GM21360 (cell line): ENCODE results near the gene ARMC9.
"Not testable (repeated sequence)": the region's sequence is repeated elsewhere in the genome, so short reads cannot be mapped to it uniquely, and the experiment has no call there.

Experiments
- ATAC-seq: cut with Tn5 transposase; IDR thresholded peaks from one replicate; pipeline ENCODE4 v1.9.1; 2021; ENCODE audit warnings: mild to moderate bottlenecking, moderate library complexity; ENCODE audit not compliant: unreplicated experiment

The ARMC9 gene

DNA sequence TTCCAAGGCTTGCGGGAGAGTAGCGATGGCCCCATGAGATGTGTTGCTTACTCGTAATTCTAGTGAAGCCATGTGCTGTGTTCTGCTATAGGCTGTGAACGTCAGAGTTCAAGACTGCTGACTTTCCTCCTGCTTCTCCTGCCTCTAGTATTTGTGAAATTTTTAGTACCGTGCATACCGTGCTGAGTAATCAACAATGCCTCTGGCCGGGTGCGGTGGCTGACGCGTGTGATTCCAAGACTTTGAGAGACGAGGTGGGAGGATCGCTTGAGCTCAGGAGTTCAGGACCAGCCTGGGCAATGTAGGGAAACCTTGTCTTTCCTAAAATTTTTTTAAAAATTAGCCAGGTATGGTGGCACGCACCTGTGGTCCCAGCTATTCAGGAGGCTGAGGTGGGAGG lies 137.2 kb downstream of the ARMC9 start:
- no peak for ATAC-seq

DNA sequence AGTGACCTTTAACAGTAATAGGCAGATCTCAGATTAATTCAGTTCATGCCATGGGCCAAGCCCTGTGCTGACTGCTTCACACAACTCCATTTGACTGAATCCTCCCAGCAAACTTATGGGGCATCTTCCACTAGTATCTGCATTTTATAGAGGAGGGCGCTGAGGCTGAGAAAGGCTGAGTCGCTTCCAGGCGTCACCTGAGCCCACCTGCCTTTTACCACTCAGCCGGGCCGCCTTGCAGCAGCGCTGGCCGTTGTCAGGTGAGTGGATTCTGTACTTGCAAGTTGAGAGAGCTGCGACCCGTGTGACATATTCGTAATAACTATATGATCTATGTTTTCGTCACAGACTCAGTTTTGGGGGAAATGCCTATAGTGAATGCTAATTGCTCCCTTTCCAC lies 137.8 kb downstream of the ARMC9 start:
- ATAC-seq: no peak

DNA sequence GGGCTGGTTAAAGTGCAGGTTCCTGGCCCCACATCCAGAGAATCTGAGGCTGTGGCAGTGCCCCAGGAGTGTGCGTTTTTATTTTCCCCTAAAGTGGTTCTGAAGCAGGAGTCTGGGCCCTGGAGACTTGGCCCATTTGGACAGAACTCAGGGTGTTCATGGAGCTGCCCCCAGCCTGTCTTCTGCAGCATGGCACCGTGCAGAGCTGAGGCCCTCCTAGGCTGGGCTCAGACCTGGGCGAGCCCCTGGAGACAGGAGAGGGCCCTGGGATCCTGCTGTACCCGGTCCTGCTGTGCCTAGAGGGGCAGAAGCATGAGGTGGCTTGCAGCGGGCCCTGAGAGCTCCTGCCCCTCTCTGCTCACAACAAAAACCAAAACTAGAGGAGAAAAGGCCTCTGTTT lies 138.3 kb downstream of the ARMC9 start:
- ATAC-seq: no peak

DNA sequence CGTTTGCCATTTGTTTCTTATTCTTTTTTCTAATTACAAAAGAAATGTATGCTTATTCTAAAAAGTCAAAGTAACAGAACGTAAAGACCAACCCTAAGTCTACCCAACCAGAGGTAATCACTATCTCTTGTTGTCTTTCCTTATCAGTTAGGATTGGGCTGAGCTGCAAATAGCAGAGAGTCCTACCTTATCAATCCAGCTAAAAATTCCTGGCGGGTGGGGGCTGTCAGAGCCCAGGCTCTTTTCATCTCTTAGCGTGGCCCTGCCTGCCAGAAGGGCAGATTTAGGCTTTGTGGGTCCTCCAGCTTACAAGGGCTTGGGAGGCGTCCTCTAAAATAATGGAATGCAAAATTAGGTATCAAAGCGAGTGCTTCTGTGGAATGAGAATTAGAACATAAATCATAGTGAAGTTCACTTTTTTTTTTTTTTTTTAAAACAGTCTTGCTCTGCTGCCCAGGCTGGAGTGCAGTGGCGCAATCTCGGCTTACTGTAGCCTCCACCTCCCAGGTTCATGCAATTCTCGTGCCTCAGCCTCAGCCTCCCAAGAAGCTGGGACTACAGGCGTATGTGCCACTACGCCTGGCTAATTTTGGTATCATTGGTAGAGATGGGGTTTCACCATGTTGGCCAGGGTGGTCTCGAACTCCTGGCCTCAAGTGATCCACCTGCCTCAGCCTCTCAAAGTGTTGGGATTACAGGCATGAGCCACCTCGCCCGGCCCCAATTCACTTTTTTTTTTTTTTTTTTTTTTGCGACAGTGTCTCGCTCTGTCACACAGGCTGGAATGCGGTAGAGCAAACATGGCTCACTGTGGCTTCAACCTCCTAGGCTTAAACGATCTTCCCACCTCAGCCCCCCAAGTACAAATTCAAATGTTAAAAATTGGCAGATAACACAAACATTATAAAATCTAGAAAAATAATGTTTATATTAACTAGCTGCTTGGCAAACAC lies 139.7 kb downstream of the ARMC9 start:
- ATAC-seq: no peak

DNA sequence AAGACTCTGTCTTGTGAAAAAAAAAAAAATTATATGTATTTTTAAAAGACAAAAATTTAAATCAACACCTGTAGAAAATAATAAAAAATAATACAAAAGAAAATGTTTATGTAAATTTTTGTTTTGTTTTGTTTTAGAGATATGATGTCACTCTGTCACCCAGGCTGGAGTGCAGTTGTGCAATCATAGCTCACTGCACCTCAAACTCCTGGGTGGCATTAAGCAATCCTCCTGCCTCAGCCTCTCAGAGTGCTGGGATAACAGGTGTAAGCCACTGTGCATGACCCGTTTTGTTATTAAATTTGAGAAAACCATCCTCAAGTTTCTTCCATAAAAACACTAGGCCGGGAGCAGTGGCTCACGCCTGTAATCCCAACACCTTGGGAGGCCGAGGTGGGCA lies 140.9 kb downstream of the ARMC9 start:
- no peak for ATAC-seq

DNA sequence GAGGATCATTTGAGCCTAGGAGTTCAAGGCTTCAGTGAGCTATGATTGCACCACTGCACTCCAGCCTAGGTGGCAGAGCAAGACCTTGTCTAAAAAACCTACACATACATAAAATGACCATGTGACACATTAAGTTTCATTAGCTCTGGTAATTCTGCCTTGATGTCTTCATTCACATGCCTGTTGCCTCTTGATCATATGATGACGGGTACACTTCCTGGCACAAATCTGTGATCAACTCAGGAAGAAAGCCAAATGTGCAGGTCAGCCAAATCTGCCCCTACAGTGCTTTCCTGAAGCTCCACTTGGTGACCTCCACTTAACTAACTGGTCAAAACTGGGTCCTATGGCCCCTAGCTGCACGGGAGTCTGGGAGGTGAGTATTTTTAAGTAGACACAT lies 142.7 kb downstream of the ARMC9 start:
- ATAC-seq: no peak

DNA sequence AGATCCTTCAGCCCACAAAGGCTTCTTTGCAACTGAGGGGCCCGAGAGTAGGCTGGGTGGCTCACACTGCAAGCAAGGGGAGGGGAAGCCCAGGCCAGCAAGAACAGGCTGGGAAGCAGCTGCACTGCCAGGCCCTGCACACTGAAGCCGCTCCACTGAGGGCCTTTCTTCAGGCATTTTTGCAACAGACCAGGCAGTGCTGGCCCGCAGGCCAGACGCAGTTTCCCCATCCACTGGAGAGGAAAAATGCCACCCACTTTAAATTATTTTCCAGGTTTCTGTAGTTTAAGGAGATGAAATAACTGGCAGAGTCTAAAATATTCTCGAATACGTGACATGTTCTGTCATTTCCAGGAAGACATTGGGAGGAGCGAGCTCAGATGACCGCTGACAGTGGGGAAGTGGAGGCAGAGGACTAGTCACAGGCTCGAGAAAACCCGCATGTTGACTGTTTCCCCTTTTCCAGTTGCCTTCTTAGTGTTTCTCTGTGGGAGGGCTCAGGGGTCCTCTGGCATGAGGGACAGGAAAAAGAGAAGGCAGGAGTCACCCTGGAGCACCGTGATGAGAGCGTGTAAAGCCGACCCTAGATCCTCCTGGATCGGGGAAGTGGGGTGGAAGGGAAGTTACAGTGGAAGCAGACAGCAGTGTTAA lies 143.8 kb downstream of the ARMC9 start:
- no peak for ATAC-seq

DNA sequence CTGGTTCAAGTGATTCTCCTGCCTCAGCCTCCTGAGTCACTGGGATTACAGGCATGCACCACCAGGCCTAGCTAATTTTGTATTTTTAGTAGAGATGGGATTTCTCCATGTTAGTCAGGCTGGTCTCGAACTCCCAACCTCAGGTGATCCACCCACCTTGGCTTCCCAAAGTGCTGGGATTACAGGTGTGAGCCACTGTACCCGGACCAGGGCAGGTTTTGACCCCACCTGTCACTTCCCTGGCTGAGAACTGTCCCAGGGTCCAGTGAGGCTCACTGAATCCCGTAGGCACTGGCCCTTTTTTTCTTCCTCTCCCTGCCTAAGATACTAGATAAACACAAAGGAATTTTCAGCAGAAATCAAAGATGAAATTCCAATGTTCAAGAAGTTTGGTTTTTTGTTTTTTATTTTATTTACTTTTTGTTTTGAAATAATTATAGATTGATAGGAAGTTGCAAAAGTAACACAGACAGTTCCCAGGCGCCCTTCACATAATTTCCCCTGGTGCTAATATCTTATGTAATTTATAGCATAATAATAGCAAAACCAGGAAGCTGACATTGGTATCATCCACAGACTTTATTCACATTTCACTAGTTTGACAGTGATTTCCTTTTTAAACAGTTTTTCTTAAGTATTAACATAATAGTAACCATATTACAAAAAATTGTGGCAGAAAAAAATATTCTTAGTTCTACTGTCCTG lies 144.7 kb downstream of the ARMC9 start:
- no peak for ATAC-seq

DNA sequence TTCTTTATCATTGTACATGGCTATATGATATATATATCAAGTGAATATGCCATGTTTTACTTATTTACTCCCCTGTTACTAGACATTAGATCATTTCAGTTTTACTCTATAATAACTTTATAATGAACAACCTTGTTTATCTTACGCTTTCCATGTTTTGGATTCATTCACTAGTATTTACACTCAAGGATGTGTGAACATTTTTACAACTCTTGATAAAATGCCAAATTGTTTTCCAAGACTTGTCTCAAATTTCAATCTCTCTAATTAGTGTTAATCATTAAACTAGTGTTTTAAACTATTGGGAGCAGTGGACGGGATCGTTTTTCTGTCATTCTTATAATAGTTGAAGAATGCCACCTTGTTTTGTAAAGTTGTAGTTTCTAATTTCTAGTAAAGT lies 145.6 kb downstream of the ARMC9 start:
- no peak for ATAC-seq

DNA sequence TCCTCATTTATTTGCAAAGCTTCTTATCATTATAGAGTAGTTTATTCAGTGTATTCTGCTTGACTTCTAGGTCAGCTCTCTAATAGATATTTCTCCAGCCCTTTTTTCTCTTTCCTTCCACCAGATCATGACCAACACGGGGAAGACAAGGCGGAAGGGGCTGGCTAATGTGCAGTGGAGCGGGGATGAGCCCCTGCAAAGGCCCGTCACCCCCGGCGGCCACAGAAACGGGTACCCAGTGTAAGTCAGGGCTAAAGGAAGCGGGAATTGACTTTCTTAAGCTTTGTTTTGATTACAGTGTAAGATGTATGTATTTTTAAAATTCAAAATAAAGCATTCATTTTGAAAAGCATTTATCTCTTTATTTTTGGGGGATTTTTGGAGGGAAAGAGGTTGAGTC lies 146.4 kb downstream of the ARMC9 start:
- ATAC-seq: no peak

DNA sequence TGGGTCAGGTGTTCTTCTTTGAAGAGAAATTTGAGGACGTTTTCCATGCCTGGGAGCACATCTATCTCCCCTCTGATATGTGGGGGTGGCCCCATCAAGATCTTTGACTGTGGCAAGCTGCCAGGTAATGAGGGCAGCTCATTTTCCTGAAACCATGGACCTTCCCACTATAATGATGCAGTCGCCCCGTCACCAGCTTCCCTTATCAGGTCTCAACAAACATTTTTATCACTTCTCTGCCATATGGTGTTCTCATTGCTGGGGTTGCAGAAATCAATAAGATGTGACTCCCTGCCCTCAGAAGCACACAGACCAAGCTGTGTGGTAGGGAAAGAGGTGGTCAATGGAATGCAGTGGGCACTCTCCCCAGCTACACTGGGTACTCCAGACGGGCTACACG lies 148.7 kb downstream of the ARMC9 start:
- no peak for ATAC-seq

DNA sequence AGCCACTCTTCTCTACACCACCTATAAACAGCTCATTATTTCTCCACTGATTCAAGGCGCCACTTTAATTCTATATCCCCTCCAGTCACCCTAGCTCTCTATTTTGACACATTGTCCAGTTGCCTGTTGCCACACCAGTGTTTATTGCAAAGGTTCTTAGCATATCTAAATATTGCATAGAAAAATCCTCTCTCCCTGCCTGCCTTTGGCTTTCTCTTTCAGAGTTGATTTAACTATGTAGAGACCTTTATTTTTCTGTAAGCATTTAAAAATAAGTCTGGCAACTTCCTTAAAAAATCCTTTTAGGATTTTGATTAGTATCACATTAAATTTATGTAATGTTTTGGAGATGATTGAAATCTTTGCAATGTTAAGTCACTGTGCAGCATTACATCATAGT lies 149.2 kb downstream of the ARMC9 start:
- ATAC-seq: no peak

DNA sequence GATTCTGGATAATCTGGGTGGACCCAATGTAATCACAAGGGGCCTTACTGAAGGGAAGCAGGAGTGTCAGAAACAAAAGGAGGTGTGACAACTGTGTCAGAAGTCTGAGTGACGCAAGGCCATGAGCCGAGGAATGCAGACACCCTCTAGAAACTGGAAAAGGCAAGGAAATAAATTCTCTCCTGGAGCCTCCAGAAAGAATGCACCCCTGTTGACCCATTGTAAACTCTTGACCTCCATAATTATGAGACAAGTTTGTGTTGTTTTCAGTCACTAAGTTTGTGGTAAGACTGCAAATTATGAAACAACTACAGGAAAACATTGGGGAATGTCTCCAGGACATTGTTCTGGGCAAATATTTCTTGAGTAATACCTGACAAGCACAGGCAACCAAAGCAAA lies 149.7 kb downstream of the ARMC9 start:
- no peak for ATAC-seq

DNA sequence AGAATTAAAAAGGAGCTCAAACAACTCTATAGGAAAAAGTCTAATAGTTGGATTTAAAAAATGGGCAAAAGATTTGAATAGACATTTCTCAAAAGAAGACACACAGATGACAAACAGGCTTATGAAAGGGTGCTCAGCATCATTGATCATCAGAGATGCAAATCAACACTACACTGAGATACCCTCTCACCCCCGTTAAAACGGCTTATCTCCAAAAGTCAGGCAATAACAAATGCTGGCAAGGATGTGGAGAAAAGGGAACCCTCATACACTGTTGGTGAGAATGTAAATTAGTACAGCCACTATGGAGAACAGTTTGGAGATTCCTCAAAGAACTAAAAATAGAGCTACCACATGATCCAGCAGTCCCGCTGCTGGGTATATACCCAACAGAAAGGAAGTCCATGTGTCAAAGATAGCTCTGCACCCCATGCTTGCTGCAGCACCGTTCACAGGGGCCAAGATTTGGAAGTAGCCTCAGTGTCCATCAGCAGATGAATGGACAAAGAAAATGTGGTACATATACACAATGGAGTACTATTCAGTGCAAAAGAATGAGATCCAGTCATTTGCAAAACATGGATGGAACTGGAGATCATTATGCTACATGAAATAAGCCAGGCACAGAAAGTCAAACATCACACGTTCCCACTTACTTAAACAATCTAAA lies 150.4 kb downstream of the ARMC9 start:
- no peak for ATAC-seq

DNA sequence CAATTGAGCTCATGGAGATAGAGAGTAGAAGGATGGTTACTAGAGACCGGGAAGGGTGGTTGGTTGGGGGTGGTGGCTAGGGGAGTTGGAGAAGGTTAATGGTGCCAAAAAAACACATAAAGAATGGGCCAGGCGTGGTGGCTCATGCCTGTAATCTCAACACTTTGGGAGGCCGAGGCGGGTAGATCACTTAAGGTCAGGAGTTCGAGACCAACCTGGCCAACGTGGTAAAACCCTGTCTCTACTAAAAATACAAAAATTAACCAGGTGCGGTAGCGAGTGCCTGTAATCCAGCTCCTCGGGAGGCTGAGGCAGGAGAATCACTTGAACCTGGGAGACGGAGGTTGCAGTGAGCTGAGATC lies 150.9 kb downstream of the ARMC9 start:
- not testable (repeated sequence) for ATAC-seq

DNA sequence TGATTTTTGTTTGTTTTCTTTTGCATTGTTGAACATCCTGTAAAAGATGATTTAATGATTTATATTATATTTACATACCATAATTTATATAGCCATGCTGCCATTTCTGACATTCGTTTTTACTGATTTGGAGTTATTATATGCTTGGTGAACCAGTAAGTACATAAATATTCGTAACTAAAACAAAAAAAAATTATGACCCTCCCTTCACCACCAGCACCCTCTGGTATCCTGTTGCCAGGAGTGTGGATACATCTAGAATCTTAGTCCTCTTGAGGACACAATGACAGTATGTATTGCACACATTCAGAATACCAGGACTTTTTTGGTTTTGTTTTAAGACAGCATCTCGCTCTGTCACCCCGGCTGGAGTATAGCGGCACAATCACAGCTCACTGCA lies 153.2 kb downstream of the ARMC9 start:
- no peak for ATAC-seq

DNA sequence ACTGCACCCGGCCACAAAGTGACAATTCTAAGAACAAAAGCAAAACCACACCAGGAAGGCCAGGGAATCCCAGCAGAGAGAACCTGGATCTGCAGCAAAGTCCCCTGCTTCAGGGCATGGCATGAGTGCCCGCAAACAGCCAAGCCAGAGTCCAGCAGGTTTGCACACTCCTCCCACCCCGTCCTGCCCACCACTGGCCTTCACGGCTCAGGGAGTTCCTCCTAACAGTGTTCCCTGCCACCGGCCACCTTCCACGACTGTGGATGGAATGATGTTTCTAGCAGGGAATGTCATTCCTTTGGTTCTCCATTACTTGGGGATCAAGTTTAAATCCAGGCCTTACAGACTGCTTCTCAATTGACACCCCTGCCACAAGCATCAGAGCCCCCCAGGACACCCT lies 155.0 kb downstream of the ARMC9 start:
- no peak for ATAC-seq

DNA sequence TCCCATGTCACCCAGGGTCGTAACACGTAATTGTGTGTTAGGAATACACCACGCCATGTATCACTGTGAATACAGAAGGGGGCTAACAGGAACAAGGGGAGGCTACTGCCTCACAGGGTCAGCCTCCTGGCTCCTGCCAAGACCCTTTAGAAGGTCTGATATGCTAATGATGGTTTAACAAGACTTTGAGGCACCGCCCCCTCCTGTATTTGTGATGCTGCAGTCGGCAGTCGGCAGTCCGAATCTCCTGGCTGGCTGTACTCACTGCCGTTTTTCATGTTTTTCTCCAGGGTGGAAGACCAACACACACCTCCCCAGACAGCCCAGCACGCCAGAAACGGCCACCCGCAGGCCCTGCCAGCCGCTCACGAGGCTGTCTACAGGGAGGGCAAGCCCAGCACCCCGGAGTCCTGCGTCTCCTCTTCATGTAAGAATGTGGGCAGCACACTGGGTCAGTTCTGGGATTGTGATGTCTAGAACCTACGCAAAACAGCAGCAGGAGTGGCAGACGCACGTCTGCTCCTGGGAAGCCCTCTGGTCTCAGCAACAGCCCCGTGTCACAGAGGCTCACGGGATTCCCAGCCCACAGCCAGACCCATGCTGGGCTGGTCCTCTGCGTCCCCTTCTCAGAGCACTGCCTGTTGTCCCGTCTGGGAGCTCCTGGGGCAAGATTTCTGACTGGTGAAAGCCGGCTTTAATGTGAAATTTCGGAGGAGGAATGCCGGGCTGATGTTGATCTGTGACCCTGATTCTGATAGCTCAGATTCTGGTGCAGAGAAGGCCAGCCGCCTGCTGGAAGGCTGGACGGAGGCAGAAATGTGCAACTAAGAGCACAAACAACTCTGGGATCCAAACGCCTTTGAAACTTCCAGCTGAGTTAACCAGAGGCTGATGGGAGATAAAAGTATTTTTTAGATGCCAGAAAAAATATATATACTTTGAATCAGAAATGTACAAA lies 157.4 kb downstream of the ARMC9 start:
- ATAC-seq: no peak

DNA sequence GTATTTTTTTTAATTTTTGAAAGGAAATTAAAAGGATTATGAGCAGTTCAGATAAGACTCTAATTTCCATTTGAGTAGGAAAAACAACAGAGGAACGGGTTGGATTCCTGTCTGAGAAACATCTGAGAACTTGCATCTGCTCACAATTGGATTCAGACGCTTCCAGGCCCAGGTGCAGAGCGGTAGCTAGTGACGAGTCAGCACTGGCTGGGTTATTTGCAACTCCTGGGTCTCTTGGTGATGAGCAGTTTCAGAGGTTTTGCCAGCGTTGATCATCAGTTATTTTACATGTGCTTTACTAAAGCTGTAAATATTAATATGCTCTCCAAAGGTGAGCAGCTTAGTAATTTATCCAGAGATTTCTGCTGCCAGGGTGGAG lies 158.0 kb downstream of the ARMC9 start:
- ATAC-seq: no peak

DNA sequence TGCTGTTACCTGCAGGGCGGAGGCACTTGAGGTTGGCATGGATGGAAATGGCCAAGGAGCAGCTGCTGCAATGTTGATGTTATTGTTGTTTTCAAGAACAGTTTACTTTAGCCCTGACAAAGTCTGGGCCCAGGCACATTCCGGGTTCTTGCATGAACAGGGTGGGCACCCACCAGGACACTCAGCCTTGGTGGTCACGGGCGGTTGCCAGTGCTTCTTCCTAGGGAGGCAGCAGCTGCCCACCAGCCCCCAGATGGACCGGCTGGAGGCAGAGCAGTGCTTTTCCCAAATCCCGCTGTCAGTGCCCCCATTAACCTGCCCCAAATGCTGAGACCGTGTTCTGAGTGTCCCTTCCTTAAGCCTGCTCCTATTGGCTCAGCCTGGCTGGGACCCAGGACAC lies 158.6 kb downstream of the ARMC9 start:
- ATAC-seq: no peak
